ENCODE data around the gene CUL4A.
A peak's percentile ranks its signal among the peaks of the same experiment; 100 is the strongest.
"Not testable (repeated sequence)": the region's sequence is repeated elsewhere in the genome, so short reads cannot be mapped to it uniquely, and the experiment has no call there.

Gene CUL4A

DNA sequence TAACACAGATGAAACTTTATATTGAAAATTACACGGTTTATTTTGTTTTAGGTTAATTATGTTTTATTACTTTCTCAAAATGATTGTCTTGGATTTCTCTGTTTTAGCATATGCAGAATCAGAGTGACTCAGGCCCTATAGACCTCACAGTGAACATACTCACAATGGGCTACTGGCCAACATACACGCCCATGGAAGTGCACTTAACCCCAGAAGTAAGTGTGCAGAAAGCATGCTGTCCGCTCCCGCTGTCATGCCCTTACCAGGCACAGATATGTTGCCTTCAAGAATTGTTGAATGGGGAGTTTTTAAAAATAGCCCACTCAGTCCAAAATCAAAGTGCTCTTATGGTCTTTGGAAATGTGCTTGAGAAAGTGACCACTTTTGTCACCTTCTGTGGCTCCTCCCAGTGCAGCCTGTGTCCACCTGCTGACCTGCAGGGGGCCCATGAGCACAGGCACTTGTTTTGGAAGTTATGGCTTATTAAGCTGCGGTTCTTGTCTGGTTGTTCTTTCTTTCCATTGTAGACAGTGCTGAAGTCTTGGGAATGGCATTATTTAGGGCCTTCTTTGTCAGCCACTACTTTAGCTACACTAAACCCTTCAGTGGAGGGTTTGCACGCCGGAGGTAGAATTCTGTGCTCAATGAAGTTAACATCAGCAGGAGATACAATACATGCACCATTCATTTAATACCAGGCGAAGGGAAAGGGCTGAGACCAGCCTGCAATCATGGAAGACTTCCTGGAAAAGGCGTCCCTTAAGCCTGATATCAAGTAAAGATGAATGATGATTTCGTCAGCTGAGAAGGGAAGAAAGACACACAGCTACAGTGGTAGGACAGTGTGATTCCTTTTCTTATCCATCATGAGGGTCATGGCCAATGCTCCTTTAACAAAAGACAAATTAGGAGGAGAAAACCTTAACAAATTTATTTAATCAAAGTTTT, 36.7 kb downstream of the CUL4A start:
- ChIA-PET POLR2A (no interaction called here), CTCF (no interaction called here)
- H3K4me3 ChIP-seq (ENCODE audit: low read depth, low read length) = no peak overlapping the region
- TF ChIP-seq, protein P1, sequence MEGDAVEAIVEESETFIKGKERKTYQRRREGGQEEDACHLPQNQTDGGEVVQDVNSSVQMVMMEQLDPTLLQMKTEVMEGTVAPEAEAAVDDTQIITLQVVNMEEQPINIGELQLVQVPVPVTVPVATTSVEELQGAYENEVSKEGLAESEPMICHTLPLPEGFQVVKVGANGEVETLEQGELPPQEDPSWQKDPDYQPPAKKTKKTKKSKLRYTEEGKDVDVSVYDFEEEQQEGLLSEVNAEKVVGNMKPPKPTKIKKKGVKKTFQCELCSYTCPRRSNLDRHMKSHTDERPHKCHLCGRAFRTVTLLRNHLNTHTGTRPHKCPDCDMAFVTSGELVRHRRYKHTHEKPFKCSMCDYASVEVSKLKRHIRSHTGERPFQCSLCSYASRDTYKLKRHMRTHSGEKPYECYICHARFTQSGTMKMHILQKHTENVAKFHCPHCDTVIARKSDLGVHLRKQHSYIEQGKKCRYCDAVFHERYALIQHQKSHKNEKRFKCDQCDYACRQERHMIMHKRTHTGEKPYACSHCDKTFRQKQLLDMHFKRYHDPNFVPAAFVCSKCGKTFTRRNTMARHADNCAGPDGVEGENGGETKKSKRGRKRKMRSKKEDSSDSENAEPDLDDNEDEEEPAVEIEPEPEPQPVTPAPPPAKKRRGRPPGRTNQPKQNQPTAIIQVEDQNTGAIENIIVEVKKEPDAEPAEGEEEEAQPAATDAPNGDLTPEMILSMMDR (IDR thresholded peaks at IDR 0.05; ENCODE audit: insufficient read depth, low read length, missing control alignments) = peak; percentile 25
- DNase-seq (ENCODE audit: low read depth, low spot score) = no peak

DNA sequence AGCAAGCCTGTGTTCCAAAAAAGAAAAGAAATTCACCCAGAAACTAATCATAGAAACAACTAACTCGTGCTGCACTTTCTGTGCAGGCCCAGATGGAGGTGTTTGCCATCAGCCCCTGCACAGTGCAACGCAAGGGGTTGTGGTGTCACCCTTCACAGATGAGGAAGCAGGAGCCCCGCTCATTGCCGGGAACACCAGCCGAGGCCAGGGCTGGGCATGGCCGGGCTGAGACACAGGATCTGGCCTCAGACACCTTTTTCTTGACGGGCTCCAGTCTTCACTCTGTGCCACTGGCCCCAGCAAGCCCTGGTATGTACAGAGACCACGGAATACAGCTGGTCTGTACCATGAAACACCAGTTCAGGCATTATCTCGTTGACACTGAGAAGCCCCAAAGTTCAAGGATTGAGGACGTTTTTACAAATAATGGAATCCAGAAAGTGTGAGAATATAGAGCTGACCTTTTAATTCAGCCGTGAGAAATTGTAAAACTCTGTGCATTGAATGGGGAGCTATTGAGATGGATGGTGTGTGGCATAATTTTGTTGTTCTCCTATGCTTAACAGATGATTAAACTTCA, 43.2 kb downstream of the CUL4A start:
- no peak overlapping the region for H3K4me3 ChIP-seq (ENCODE audit: low read depth, low read length)
- POLR2A ChIA-PET = no interaction called here
- CTCF ChIA-PET = interaction anchor here (1.0 to 1.4 kb wide), 2 partner anchors 10 to 24 kb away, joined by 3 read pairs; no protein-coding TSS in a partner anchor
- TF ChIP-seq, protein P1 (IDR thresholded peaks at IDR 0.05; ENCODE audit: insufficient read depth, low read length, missing control alignments) = no peak
- DNase-seq (ENCODE audit: low read depth, low spot score) = no peak

DNA sequence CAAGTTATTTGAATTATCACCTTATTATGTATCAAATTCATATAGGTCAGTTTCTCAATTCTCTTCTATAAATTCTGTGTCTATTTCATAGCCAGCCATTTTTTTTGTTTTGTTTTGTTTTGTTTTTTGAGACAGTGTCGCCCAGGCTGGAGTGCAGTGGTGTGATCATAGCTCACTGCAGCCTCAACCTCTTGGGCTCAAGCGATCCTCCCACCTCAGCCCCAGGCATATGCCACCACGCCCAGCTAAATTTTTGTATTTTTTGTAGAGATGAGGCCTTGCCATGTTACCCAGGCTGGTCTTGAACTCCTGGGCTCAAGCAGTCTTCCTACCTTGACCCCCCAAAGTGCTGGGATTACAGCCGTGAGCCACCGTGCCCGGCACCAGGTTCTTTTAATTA, 48.5 kb downstream of the CUL4A start:
- POLR2A ChIA-PET; DNase-seq (ENCODE audit: low read depth, low spot score); H3K4me3 ChIP-seq (ENCODE audit: low read depth, low read length): not testable (repeated sequence)
- CTCF ChIA-PET = interaction anchor here (0.8 to 1.6 kb wide), 2 partner anchors 18 to 32 kb away, joined by 3 to 4 read pairs; no protein-coding TSS in a partner anchor

DNA sequence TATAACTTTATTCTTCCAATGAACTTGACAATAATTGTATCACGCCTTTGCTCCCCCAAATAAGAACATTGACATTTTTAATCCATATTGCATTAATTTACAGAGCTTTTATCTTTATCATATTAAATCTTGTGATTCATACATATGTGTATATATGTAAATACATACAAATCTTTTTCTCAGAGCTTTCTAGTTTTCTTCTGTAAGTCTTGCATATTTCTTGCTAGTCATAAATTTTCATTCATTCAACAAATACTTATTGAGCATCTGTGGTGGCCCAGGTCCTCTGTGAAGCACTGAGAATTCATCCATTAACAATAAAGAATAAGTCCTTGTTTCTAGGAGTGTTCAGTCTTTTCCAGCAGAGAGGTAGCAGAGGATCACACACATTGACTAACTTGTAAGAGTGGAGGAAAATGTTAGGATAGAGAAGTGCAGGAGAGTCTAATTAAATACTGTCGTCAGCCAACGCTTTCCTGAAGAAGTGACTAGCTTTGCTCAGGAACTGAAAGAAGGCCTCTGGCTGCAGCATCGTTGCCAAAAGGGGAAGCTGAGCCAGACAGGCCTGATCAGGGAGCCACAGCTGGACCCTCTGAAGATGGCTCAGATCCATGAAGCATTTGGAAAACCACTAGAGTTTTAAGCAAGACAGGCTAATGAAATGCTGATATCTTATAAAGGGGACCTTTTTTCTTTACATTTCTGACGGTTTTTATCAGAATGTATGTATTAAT, 49.1 kb downstream of the CUL4A start:
- ChIA-PET POLR2A (no interaction called here), CTCF (interaction anchor here (0.8 to 1.6 kb wide), 3 partner anchors 17 to 136 kb away, joined by 3 to 4 read pairs (median 3); no protein-coding TSS in a partner anchor)
- DNase-seq (ENCODE audit: low read depth, low spot score) = no peak
- no peak overlapping the region for H3K4me3 ChIP-seq (ENCODE audit: low read depth, low read length)
- TF ChIP-seq, protein P1 (IDR thresholded peaks at IDR 0.05; ENCODE audit: insufficient read depth, low read length, missing control alignments) = no peak

DNA sequence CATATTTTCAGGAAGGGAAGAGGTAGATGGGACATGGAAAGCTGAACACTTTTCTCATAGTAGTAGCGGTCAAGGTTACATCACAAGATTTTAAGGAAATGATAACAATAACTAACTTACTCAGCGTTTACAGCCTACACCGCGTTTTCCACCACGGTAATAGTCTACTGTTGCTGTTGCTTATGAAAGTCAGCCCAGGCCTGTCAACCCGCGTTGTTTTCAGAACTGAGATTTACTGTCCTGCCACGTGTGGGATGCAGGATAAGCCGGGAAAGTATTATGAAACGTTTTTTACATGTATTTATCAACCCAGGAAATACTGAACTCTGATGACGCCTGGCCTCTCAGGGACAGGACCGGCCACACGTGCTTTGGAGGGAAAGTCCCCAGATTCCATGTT, 51.6 kb downstream of the CUL4A start:
- POLR2A ChIA-PET = no interaction called here
- CTCF ChIA-PET = interaction anchor here (0.7 kb wide), 2 partner anchors 41 to 189 kb away, joined by 3 read pairs; no protein-coding TSS in a partner anchor
- no peak overlapping the region for H3K4me3 ChIP-seq (ENCODE audit: low read depth, low read length)
- DNase-seq (ENCODE audit: low read depth, low spot score) = no peak
- TF ChIP-seq, protein P1 (IDR thresholded peaks at IDR 0.05; ENCODE audit: insufficient read depth, low read length, missing control alignments) = no peak

DNA sequence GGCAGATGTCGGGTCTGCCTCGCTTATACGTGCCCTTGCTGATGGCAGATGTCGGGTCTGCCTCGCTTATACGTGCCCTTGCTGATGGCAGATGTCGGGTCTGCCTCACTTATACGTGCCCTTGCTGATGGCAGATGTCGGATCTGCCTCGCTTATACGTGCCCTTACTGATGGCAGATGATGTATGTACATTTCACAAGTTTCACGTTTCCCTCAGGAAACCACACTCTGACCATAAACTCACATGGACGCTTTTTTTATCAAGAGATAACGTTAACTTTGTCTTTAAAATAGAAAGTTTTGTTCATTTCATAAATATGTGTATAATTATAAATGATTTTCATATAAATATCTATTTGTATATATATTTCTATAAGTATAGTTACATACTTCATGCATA, 53.6 kb downstream of the CUL4A start:
- DNase-seq (ENCODE audit: low read depth, low spot score); POLR2A ChIA-PET; H3K4me3 ChIP-seq (ENCODE audit: low read depth, low read length): not testable (repeated sequence)
- CTCF ChIA-PET = interaction anchor here (0.9 kb wide), 1 partner anchor 10 kb away, joined by 3 read pairs; no protein-coding TSS in a partner anchor
